OCI-M2 (cell line): ENCODE results near the gene TSLP.

ENCODE experiments used
- DNase-seq: peaks from one replicate; lab custom pipeline; 2025; ENCODE audit not compliant: unreplicated experiment; lab: John Stamatoyannopoulos, UW

The TSLP gene

DNA sequence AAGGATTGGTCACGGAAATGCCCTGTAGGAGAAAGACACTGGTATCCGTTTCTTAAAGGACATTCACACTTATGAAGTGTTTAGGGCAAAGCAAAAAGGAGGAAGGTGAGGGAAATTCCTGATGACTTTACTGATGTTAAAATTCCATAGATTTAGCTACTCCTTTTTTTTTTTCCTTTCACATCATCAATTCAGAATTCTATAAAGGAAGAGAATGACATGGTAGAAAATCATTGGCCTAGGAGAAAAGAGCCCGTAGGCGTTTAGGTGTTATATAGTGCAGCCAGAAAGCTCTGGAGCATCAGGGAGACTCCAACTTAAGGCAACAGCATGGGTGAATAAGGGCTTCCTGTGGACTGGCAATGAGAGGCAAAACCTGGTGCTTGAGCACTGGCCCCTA, at the start of gene TSLP:
Gene TSLP, plus strand, starts transcription at position 301 of the 400 bp plus-strand sequence. CDS start 178 bp downstream, outside the sequence.
- DNase-seq, result no peak

DNA sequence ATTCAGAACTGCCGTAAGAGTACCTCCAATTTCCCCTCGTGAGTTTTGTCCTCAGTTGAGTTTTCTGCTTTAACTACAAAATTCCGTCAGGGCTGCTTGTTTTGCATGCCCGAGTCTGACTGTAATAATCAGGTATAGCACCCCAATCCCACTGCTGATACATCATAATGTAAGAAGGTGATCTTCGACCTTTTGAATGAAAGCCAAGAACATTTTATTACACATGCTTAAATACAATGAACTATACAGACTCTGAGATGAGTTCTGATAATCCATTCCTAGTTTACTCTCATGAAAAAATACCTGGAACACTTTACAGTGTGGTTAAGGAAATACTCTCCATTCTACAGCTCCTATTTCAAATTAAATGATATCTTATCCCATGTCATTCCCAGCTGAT, 49.2 kb upstream of the TSLP start:
- DNase-seq, result no peak

DNA sequence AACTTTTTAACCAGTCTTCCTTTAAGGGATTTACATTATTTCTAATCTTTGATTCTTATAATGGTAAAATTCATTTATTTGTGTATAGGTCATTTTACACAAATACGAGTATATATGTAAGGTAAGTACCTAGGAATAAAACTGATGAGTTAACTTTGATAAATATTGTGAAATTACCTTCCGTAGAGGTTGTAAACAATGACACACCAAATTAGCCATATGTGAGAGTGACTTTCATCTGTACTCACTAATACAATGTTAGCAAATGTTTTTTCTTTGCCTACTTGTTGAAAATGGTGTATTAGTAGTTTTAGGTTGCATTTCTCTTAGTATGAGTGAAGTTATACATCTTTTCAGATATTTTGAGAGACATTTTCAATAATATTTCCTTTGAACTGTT, 42.6 kb upstream of the TSLP start:
- DNase-seq, result no peak

DNA sequence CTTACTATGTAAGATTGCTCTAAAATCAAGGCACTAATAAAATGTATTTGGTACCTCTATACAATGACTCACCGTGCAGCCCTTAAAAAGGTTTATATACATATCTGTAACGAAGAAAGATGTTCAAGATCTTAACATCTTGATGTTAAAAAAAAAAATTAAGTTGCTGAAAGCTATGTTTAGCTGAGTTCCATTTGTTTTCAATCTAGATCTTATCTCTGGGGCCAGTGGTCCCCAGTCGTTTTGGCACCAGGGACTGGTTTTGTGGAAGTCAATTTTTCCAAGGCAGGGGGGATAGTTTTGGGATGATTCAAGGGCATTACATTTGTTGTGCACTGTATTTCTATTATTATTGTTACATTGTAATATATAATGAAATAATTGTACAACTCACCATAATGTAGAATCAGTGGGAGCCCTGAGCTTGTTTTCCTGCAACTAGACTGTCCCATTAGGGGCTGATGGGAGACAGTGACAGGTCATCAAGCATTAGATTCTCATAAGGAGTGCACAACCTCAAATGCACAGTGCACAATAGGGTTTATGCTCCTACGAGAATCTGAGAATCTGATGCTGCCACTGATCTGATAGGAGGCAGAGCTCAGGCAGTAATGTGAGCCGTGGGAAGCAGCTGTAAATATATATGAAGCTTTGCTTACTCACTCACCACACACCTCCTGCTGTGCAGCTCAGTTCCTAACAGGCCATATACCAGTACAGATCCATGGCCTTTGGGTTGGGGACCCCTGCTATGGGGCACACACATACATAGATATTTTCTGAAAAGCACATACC, 27.6 kb upstream of the TSLP start:
- no peak for DNase-seq

DNA sequence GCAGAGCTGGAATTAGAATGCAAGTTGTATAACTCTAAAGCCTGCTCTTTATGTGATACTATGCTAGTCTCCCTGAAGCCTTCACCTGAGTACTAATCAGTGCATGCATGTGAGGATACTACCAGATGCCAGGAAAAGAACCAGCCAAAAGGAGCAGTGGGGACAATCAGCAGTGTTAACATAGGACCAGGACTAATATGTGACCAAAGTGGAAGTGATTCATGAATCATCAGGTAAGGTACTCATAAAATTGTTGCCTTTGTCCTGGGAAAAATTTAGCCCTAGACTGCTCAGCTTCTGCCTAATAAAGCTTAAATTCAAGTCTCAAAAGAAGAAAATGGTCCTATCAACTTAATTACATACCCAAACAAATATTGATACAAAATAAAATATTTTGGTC, 13.4 kb upstream of the TSLP start:
- no peak for DNase-seq

DNA sequence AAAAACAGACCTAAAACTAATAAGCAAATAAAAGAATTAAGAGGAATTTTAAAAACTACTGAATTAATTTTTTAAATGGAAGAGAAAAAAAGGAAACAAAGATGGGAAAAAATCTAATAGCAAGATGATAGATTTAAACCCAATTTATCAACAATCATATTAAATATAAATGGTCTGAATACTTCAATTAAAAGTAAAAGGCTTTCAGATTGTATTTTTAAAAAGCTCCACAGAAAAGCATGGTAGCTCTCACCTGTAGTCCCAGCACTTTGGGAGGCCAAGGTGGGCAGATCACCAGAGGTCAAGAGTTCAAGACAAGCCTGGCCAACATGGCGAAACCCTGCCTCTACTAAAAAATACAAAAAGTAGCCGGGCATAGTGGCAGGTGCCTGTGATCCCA, 11.3 kb upstream of the TSLP start:
- DNase-seq, result no peak

DNA sequence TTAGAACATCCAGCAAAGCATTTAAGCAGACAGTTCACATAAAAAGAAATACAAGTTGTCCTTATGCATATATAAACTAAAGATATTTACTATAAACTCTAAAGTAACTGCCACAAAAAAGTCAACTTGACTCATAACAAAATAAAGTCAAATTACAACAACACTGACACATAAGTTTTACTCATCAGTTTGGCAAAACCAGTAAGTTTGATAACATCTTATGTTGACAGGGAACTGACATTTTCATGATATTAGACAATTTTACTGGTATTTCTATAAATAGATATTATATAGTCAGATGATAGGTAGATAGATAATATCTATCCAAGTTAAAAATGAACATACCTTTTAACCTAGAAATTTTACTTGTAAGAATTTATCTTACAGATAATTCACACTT, 9.9 kb upstream of the TSLP start:
- DNase-seq, result no peak

DNA sequence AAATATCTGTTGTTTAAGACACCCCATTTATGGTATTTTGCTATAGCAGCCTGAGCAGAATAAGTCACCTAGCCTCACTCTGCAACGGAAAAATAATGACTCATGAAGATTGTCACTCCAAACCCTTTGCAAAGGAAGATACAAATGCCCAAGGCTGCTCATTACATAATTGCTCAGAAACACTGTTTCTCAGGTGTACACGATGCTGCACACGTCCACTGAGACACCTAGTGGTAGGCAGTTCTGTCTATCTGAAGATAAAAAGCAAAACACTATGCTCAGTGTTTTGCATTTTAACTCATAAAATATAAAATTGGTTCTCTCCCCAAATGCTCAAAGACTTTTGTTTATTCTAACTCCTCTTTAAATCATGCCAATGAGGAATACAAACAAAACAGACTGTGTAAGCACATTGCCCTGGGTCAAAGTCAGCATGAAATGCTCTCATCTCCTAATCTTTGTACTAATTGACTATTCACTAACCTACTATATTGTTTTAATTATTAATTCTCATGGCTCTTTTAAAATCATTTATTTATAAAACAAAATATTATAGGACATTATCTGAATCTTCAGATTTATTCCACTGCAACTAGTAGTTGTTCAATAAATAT, 7.7 kb upstream of the TSLP start:
- DNase-seq, result no peak

DNA sequence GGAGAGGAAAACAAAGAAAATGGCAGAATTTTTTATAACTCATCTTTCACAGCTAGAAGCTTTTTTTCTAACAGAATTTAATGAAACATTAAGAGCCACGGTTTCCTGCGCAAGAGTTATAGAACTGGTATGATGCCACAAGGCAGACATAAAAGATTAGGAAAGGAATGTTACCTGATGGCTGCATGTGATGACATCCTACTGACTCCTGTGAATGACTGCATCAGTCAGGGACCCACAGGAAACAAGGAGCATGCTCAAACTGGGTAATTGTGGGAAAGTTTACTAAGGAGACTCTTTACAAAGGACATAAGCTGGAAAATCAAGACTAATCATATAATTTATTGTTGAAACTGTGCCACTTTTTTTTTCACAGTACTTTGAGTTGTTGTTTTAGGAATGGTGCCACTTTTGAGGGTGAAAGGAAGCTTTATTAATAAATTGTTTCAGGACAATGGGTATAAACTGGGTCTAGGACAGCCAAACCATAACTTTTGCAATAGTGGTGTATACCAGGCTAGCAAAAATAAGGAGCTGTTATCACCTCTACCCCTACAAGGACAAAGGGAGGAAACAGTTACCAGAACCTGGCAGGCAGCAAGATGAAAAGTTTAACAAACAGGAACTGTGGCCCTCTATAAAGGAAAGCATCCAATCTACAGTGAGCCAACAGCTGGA, 5.1 kb upstream of the TSLP start:
- no peak for DNase-seq

DNA sequence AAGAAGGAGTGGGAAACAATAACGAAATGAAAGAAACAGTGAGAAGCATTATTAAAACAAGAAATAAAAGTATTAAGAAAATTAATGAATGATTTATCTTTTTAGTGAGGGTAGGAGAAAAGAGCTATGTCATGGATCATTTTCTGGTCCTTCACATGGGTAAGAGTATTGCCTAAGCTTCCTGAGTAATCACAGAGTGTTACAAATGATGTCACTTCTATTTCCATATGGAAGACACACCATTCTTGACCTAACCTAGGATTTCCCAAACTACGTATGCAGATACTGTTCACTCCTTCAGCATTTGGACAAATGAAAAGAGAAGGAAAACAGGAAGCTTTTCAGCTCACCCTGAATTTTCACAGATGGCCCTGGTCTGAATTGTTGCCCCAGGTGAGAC, 3.3 kb upstream of the TSLP start:
- DNase-seq, result no peak

DNA sequence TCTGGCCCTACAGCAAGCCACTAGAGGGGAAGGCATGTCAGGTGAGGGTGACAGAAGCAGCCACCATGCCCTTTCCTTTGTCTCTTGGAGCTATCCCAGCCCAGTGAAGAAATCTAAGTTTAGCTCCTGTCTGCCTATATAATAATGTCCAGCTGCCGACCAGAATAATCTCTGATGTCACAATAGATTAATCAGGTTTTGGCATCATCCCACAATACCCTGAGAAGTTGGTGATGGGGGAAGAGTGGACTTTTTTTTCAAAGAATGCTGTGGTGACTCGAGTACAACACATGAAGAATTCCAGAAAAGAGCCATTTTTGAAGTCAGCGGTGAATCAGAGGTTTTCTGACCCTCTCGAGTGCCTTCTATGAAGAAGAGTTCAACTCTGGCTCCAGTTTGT, 1.7 kb upstream of the TSLP start:
- DNase-seq, result no peak

DNA sequence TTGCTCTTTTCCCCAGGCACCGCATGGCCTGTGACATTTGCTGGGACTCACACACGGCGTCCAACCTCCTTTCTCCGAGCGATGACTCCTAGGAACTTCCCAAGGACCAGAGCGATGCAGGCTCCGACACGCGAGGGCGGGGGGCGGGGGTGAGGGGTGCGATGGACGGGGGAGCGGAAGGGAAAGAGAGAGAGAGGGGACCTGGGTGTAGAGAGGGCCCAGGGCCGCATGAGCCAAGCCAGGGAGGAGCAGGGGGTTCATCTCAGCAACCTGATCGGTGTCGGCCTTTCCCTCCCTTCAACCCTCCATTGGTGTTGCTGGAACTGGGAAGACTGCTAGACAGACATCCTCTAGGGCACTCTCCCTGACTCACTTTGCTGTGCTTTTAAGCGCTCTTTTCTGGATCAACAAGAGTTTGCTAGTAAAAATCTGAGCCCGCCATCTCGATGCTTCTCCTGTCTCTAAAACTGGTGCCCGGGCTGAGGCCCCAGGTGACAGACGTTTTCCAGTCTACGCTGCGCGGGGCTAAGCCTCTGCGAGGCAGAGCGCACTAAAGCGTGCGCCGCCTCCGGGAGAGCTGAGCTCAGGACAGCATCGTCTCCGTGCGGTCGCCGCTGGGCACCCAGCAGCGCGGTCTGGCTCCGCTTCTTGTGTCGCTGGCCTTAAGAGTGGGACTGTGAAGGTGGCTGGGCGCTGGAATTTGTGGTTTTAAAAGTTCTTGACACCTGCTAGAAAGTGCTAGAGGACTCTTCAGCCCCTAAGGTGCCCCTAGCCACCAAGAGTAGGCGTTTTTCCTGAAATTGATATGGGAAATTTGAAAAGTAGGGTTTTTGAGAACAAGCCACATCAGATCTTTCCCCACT, 1.0 kb upstream of the TSLP start:
- no peak for DNase-seq

DNA sequence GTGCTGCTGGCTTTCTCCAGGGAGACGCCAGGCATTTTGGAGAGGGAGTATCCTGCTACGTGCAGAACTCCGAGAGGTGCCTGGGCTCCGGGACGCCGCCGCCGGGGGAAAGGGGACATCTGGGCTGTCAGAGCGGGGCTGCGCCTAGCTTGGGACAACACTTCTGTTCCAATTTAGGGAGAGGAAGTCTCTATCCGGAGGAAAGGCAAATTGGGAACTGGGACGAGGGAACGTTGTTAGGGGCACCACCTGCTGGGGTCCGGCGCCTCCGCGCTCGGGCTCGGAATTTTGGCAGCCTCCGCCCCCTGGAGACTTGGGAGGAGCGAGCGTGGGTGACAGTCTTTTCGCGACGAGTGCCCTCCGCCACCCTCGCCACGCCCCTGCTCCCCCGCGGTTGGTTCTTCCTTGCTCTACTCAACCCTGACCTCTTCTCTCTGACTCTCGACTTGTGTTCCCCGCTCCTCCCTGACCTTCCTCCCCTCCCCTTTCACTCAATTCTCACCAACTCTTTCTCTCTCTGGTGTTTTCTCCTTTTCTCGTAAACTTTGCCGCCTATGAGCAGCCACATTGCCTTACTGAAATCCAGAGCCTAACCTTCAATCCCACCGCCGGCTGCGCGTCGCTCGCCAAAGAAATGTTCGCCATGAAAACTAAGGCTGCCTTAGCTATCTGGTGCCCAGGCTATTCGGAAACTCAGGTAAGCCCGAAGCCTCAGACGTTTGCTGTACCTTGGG, 1.6 kb downstream of the TSLP start:
- peak; percentile 61 for DNase-seq

DNA sequence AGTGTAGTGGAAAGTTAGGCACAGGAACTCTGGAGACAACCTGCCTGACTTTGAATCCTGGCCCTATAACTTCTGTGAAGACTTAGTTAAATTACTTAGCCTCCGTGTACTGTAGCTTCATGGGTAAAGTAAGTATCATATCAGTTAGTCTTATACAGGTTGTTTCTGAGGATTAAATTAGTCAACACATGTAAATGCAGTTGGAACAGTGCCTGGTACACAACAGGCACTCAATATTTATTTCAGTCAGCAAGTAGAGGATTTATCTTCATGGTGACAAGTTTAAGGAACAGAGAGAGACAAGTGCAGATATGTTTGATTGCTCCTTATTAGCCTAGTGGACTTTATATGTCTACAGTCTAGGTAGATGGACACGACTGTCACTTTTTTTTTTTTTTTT, 2.7 kb downstream of the TSLP start:
- no peak for DNase-seq

DNA sequence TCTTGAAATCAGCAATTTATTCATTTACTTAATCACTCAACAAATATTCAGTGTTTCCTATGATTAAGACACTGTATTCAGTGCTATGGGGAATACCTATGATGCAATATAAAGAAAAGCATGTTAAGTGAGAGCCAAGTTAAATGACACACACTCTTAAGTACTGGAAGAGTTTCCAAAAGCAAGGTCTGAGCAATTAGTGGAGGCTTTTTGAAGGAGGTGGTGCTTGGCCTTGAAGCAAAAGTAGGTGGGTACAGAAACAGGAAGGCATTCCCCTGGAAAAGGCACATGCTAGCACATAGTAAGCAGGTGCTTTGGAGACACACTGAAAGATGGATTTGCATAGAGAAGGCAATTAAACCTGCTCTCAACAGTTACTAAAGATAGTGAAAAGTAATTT, 4.0 kb downstream of the TSLP start:
- no peak for DNase-seq

DNA sequence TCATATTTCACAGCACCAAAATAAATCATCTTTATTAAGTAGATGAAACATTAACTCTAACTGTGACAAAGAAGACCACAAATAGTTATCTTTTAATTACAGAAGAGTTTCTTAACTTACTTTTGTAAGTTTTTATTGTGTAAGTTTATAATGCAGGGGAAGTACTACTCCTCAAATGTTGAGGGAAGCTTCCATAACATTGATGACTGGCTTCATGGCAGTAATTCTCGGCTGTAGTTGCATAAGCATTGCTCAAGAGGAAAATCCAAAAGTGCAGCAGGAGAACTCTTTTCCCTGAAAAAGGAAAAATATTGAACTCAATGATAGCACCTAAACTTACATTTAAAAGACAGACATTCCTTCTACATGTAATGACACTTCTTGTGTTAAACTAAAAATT, 4.6 kb downstream of the TSLP start:
- no peak for DNase-seq

DNA sequence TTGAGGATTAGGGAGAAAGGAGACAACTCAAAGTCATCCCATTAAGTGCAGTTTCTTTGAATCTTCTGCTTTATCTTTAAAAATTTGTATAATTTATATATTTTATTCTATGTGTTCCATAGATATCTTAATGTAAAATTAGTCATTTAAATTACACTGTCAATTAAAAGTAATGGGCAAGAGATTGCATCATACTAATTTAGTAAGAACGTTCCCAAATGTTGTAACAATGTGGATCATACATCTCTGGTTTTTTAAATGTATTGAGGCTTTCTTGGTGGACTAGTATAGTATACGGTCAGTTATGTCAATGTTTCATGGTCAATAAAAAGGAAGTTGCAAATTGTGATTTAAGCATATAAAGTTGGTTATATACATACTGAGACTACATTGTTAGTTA, 6.2 kb downstream of the TSLP start:
- no peak for DNase-seq

DNA sequence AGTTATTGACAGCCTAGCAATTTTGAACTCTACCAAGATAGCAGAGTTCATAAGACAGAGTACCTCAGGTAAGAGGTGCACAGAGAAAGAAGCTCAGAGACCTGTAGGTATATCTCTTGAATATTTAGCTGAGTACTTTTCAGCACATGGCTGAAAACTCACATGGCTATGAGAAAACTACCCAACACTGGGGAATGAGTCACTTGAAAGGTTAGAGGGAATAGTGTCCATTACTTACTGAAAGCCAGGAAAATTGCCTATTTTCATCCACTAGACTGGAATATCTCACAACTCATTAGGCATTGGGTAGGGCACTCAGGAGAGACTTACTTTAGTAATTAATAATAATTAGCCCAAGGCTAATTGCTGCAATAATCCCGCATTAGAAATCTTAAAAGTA, 8.3 kb downstream of the TSLP start:
- no peak for DNase-seq

DNA sequence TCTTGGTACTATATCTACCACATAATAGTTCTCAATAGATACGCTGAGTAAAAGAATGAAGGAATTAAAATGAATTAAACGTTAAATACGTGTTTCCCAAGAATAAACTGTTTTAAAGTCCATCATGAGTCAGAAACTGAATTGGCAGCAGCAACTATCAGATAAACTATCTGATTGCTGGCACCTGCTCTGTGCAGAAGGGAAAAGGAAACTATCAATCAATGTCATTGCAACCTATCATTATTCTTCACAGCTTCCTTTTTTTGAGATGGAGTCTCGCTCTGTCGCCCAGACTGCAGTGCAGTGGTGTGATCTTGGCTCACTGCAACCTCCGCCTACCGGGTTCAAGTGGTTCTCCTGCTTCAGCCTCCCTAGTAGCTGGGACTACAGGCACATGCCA, 11.8 kb downstream of the TSLP start:
- DNase-seq, result no peak

DNA sequence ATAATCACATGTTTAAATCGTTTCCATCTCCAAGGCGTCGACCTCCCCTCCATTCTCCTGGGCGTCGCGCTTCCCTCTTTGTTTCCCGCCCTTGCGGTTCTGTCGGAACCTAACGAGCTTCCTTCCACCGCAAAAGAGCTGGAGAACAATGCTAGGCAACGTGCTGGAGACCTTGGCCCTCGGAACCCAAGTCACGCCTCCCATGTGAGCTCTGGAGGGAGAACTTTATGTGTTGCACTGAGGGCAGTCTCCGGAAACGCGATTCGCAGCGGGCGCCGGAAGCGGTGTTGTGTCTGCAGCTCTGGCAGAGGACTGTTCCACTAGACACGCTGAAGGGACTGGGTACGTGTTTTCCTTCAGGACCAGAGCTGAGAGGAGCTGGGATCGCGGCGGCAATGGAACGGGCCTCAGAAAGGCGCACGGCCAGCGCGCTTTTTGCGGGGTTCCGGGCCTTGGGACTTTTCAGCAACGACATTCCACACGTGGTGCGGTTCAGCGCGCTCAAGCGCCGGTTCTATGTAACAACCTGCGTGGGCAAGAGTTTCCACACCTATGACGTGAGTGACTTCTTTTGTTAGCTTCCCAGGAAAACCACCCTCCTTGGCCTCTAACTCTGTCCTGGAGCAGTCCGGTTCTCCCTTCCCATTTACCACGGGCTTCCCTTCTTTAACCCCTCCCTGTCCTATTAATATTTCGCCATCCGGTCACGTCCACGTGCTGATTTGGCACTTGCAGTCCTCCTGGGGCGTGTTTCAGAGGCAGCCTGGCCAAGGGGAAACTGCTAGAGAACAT, 20.7 kb downstream of the TSLP start, which contains the start of gene WDR36:
Gene WDR36, plus strand, starts transcription at position 287 of the 792 bp plus-strand sequence. Its CDS starts 109 bp downstream, at position 396.
- DNase-seq, result peak; percentile 58
